NCI-H2196 treated with DMSO at 0.1 percent for 48 hours (cell line): ENCODE measurements around the gene C2orf78.
"Not testable (repeated sequence)": the region's sequence is repeated elsewhere in the genome, so short reads cannot be mapped to it uniquely, and the experiment has no call there.

Experiments used
- DNase-seq: peaks from one replicate; lab custom pipeline; 2025; ENCODE audit not compliant: unreplicated experiment; lab: John Stamatoyannopoulos, UW

The C2orf78 gene, protein sequence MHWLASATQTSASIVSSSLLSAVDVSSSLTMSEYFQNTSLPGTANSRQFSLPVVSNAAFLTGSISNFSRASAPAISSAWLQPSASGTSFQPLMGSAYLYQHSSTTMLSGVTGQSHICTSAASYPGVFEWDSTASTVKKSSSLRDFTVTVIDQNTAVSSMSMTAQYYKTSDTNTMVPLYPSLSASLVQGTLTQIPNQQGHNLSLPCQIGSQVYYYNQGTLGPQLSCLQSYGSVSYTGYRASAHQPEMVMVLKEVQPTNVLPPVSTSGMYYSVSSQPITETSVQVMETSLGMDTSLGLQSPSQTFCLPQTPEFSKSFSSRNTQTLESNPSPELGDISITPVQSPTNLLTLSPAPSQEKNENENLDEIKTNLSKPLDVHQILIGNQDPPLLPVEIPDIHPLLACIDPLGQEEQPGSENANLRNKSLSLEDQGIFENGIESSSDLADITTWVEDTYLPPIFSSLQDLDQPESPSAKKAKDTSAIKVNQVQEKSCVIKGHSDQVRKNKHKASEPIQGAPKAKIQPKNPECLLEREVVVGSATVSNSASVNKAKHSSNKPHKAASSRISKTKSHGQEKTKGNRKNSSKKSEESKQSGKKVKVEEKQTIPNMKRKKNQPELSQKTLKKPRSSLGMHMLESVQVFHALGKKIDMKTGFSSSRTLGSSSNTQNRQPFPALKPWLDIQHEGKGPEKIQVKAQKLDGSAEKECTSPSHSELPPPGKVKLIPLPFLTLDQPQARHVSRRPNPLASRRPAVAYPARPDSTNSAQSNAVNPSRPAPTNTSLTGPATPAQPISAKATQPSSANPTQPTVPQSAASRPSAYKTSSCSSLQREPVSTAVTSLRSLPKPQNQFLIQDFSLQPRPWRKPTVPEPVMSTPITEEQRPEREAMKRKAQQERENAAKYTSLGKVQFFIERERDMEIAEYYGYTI

DNA sequence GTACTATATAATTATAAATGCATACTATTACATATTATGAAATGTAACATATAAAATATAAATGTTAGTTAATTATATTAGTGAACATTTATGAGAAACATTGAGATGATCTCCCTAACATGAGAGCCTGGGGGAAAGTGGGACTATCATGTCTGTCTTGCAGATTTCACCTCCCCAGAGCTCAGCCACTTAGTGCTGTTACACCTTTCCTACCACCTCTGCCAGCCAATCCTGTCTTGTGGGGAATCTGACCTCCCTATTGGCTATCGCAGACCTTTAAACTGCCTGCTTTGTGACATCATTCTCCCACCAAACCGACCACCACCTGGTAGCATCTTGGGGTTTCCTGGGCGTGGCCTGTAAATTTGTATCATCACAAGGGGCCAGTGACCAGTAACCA, at the start of gene C2orf78:
TSS of gene C2orf78 (plus strand) at position 301 of the 400 bp plus-strand sequence. CDS start 127 bp downstream, outside the sequence.
- not testable (repeated sequence) for DNase-seq

DNA sequence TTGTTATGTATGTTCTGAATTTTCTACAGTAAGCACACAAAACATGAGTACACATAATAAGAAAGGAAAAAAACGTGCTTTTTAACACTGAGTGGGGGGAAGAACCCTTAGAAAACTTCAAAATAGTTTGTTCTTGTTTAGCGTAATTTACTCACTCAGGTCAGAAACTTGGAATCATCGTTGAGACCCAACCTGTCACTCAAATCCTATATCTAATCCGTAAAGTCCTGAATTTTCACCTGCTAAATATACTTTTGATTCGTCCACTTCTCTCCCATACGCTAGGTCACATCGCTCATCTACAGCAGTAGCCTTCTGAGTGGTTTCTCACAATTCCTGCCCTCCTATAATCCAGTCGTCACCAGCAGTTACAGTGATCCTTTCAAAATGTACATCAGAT, 47.6 kb upstream of the C2orf78 start:
- DNase-seq, result no peak

DNA sequence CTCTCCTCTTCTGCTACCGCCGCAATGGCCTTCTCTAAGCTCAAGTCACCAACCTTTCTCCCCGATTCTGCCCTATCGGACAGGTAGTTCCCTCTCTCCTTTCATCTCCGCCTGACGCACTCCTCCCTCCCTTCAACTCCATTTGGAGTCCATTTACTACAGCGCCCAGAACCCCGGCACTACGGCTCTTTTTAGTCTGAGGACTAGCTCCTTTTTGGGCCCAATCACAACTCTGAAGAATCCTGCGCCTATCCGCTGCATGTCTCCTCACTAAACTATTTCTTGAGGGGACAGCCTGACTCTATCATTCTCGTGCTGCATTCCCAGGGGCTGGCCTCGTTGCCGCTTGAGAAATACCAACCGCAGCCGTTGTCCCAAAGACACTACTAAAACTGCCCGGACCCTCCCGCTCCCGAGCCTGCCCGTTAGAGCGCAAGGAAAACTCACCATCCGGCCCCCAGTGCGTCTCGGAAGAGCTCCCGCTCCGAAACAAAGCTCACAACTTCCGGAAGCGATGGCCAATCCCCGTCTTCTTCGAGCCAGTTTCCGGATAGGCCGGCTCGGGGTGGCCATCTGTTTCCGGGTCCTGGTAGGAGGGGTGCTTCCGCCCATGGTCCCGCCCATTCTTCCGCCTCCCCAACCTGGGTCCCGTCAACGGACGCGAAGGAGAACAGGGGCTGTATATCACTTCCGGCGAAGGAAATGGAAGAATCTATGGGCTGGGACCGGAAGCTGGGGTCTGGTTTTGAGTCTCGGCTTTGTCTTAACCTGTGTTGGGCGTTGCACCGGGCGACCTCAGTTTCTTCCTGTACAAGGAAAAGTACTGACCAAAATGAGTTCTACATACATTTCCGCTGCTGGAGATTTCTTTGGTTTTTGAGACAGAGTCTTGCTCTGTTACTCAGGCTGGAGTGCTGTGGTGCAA, 46.9 kb upstream of the C2orf78 start, which contains the start of gene TPRKB:
TSS of gene TPRKB (minus strand) at position 491 of the 925 bp plus-strand sequence. CDS start 2,776 bp downstream, outside the sequence.
- DNase-seq, result peak; percentile 69

DNA sequence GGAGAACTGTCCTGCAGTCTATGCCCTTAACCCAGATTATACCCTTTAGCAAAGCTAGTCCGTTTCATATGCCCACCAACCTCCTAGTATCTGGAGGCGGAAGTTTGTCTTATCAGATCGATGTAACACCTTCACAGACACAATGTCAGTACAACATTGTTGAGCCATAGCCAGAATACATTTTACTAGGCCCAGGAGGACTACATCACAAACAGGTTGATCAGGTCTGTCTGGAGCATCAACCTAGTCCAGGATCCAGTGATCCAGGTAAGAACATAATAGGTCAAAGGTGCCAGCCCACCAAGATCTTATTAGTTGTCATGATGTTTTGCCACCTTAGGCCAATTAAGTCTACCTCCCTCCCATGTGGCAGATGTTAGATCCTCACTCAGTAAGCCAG, 44.9 kb upstream of the C2orf78 start:
- no peak for DNase-seq

DNA sequence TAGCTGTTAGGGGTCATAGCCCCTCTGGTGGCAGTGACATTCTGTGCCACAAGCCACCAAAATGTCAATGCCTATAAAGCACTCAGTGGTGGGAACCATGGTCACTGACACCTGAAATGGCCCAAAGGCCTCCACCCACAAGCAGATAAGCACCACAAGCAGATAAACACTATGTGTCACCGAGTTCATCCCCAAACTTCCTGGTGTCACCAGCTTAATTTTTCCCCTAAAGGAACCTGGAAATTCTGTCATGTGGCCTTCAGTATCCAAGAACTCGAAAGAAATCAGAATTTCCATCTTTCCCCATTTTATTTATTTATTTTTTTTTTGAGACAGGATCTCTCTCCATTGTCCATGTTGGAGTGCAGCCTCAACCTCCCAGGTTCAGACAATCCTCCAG, 43.2 kb upstream of the C2orf78 start:
- DNase-seq, result no peak

DNA sequence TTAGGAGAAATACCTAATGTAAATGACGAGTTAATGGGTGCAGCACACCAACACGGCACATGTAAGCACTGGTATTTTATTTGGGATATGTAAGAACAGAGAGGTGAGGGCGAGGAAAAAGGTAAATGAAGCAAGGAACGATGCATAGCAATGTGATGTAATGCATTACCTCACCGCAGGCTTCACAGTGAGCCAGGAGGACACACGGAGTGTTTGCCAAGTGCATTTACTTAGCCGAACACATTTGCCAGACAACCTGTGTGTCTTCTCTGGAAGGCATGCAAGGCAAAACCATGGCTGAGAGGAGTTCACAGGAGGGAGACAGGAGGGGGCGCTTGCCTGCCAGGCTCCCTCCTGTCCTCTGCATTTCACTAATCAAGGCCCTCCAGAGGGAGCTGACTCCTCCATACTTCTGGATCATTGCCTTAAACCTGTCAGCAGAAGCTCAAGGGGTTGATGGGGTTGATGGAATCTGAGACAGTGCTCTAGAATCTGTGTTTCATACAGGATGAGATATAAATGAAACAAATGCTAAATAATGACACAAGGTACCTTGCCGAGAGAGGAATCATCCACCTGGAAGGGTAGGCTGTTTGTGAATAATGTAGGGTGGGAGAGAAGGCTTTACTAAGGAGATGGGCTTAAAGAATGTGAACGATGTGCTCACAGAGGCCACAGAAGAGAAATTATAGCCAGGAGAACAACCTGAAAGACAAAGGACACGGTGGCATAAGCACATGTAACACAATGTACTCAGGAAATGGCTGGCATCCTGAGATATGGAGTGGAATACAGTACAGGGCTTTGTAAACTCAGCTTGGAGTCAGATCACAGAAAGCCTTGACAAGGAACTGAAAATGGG, 37.7 kb upstream of the C2orf78 start:
- DNase-seq, result no peak

DNA sequence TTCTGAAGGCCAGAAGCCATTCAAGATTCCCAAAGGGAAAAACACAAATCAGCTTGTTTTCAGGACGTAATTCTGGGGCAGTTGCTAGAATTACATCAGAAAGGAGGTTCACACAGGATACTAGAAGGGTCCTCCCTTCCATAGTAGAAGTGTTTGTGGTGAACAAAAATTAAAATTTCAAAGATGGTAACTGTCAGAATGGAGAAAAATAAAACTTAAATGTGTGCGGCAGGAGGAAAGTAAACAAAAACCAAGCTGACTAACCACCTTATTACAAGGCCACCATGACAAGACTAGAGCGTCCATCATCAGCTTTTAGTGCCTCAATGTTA, 37.1 kb upstream of the C2orf78 start:
- DNase-seq, result no peak

DNA sequence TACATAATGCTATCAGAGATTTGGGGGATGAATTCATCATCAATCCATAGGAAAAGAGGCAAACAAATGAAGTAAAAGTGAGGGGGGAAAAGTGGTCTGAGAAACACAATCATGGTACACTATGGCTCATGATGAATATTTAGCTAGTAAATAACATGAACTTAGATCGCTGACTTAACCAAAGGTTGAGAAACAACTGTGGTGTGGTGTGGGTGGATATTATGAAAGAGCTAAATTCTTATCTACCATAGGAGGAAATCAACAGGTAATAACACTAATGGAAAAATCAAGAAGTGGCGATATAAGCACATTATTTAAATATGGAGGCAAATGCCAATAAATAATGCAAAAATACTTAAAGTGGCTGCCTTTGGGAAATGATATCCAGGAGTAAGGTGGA, 34.7 kb upstream of the C2orf78 start:
- DNase-seq, result no peak

DNA sequence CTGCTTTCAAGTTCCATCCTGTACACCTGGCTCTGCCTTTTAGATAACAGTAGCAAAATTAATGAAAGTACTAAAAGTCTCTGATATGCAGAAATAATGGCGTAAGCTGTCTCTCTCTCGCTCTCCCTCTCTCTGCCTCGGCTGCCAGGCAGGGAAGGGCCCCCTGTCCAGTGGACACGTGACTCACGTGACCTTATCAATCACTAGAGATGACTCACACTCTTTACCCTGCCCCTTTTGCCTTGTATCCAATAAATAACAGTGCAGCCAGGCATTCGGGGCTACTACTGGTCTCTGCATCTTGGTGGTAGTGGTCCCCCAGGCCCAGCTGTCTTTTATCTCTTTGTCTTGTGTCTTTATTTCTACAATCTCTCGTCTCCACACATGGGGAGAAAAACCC, 29.7 kb upstream of the C2orf78 start:
- not testable (repeated sequence) for DNase-seq

DNA sequence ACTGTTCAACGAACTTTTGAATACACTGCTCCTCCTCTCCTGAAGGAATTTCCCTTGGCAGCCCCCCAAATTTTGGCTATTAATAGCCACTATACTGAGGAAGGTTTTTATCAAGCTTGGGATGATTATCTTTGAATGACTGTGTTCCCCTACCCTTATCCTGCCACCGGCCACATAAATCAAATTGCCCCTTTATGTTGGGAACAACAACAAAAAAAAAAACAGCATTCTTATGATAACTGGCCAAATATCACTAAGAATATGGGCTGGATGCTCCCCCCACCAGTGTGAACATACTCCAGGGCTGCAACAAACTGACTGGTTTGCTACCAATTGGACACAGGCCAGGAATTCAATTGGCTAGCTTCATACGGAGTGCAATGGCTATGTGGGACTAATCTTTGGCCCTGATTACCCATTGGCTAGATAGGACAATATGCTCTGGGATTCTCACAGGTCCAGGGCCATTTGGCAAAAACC, 24.7 kb upstream of the C2orf78 start:
- no peak for DNase-seq

DNA sequence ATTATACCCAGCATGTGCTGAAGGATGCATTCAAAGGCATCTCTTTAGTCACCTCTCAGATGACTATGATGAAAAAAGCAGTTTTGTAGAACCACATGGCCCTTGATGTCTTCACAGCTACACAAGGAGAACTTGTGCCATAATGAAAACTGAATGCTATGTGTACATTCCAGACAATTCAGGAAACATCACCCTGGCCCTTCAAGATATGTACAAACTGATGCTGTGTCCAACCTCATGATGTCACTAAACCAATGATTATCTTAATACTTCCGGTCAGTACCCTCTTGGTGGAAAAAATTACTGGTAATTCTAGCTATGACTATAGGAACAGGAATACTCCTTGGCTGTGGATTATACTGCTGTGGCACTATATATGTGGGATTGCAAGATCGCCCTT, 24.1 kb upstream of the C2orf78 start:
- no peak for DNase-seq

DNA sequence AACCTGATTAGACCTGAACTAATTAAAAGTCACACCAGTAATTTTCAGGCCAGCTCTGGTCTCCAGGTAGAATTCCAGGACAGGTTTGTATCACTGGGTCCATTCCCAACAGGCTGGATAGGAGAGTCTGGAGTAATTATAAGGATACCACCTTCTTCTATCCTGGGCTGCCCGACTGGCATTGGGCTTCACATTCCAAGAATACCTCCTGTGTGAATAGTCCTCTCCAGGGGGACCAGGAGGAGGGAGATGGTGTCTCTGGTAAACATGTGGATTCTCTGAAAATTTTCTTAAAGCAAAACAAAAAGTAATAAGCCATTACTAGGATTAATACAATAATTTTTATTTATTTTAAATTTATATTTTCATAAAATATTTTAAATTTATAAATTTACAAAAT, 21.4 kb upstream of the C2orf78 start:
- DNase-seq, result no peak

DNA sequence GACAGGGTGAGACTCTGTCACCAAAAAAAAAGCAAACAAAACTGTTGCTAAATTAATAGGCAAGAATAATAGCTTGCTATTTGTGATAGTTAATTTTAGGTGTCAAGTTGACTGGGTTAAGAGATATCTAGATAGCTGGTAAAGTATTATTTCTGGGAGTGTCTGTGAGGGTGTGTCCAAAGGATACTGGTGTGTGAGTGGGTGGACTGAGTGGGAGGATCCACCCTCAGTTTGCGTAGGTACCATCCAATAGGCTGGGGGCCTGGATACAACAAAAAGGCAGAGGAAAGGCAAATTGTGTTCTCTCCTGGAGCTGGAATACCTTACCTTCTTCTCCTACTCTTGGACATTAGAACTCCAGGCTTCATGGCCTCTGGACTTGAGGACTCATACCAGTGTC, 19.0 kb upstream of the C2orf78 start:
- DNase-seq, result no peak

DNA sequence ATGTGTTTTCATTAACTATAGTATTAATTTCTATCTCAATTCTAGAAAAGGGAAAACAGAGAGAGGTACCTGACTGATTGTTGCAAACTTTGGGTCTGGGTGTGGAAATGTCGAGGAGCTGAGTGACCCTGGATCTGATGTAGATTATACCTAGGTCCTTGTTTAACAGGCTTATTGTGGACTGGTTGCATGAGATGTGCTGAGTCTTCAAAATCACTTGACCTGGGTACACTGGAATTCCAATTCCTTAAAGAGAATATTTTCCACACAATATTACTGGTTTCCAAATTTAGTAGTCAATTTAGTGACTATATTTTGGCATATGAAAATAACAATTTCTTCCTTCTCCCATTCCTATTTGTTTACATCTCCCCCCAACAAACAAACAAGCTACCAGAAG, 17.6 kb upstream of the C2orf78 start:
- no peak for DNase-seq

DNA sequence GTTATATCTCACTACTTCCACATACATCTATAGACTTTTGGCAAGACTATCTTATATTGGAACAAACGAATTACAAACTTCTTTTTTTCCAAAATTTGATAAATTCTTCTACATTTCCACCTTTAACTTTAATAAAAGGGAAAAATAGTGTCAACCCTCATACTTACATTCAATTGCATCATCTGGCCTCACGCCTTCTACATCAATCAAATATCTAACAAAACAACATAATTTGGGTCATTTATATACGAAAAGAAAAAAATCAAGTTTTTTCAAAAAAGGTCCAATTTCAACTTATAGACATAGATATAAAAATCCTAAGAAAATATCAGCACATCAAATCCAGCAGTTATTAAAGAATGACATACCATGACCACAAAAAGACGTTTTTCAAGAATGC, 17.0 kb upstream of the C2orf78 start:
- no peak for DNase-seq

DNA sequence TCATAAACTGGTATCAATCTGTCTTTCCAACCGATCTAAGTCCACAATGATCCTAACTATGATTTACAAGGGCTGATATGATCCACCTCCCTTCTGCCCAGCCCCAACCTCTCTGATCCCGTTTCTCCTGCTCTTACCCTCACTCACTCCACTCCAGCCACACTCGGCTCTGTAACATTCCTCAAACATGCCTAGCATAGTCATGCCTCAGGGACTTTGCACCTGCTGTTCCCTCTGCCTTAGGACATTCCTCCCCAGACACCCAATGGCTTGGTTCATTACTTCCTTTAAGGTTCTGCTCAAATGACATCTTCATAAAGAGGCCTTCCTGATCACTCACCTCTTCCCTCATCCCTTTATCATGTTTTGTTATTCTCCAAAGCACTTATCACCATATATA, 13.3 kb upstream of the C2orf78 start:
- no peak for DNase-seq

DNA sequence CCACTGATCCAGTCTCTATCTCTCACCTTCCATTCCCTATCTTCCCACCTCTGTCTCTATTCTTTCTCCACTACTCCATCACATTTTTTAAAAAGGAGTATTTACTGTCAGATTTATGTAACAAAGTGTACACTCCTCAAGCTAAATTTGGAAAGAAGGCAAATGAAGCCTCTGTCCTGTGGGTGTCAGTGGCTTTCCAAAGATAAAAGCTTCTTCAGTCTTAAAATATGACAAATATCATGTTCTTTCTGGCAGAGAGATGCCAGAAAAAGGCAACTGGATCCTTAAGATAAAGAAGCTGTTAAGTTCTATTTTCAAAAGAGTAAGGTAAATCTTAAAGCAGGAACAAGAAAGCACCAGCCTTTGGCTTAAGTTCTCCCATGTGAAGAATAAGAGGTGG, 11.2 kb upstream of the C2orf78 start:
- no peak for DNase-seq

DNA sequence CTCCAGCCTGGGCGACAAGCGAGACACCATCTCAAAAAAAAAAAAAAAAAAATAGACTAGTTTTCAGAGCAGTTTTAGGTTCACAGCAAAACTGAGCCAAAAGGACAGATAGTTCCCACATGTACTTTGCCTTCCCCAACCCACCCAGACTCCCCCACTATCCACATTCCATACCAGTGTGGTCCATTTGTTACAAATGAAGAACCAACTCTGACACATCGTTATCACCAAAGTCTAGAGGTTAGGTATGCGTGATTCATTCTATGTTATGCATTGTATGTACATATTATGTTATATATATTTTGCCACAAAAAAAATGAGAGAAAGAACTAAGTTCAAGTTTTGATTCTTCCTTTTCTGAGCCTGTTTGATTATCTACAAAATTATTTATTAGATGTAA, 7.6 kb upstream of the C2orf78 start:
- no peak for DNase-seq

DNA sequence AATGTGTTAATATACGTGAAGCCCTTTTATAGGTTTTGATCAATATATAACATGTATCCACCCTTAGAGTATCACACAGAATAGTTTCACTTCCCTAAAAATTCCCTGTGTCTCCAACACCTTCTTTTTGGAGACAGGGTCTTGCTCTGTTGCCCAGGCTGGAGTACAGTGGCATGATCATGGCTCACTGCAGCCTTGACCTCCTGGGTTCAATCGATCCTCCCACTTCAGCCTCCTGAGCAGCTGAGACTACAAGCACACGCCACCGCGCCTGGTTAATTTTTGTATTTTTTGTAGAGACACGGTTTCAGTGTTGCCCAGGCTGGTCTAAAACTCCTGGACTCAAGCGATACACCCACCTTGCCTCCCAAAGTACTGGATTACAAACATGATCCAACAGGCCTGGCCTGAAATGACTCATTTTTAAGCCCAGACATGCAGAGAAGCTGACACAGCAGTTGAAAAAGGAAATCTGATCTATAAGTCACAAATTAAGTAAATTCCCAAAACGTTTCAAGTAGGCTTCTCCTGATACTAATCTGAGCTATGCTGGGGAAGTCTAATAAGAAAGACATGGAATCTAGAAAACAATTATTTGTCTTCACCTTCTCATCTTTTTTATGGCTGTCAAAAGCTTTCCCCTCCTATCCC, 7.0 kb upstream of the C2orf78 start:
- no peak for DNase-seq
